Measurements from ENCODE around the gene DPF3.

Gene DPF3

DNA sequence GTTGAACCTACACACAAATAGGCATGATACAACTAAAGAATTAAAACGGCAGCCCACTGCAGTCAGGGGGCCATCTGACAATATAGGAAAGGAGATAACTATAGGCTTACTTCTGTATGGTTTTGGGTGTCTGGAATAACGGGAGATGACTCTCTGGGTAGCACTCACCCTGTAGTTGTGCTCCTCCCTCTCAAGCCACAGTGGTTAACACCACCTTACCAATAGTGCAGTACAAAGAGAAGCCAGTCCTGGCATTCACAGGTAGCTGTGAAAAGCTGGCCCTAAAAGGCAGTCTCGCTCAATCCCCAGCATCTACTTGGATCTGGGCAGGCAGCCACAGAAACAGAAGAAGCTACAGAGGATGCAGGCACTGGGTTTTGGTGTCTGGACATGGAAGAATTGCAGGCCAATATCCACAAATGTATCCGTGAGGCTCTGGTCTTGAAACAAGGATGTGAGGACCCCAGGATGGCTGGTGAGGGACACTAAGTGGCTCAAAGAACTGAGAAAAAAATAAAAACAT, 93.0 kb downstream of the DPF3 start:
- no peak for DNase-seq

DNA sequence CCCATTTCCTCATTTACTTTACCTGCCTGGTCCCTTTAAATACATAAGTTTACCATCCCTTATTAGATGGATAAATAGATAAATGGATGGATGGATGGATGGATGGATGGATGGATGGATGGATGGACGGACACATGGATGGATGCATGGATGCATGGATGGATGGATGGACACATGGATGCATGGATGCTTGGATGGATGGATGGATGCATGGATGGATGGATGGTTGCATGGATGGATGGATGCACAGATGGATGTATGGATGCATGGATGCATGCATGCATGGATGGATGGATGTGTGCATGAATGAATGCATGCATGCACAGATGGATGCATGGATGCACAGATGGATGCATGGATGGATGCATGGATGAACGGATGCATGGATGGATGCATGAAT, 93.6 kb downstream of the DPF3 start:
- DNase-seq, result no peak

DNA sequence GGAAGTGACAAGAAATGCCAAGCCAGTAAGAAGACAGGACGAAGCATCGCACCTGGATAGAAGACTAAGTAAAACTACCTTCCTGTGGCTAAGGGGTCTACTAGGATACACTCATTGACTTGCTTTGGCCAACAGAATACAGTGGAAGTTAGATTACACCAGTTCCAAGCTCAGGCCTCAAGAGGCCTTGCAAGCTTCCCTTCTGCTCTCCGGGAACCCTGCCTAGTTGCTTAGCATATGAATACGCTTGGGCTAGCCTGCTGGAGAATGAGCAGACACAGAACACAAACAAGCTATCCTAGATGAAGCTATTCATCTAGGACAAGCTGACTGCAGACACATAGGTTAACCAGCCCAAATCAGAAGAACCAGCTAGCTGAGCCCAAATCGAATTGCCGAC, 97.0 kb downstream of the DPF3 start:
- DNase-seq, result peak in 9 of 56 donors; percentile 12 to 47 (median 27)

DNA sequence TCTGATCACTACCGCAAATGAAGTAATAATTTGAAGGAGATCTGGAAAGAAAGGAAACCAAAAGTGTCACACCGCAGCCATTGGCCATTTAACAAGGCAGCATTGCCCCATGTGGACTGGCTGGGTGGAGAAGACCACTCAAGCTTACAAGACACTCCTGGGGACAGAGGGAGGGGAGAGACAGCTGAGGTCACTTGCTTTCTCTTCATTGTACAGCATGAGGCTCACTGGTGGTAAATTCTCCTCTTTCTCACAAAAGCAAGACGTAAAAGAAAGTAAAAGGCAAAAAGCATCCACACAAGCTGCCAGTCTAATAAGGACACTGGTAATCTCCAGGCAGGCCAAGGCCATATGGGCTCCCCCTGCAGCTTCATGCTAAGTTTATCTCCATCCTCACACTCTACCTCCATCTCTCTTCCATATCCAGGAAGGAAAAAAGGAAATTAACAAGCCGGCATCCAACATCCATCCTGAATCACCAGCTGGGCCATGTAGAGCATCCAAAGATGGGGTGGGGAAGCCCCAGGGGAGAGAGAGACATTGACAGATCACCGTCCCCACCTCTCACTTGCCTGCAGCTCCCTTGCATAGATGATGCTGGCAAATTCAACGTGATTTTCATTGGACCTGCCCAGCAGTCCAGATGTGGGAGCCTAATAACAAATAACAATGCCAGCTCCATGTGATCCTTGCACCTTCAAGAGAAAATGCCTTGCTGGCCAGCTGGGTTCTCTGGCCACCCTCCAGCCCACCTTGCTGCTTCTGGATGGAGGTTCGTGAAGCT, 100.6 kb downstream of the DPF3 start:
- DNase-seq, result peak in 1 of 56 donors; percentile 34

DNA sequence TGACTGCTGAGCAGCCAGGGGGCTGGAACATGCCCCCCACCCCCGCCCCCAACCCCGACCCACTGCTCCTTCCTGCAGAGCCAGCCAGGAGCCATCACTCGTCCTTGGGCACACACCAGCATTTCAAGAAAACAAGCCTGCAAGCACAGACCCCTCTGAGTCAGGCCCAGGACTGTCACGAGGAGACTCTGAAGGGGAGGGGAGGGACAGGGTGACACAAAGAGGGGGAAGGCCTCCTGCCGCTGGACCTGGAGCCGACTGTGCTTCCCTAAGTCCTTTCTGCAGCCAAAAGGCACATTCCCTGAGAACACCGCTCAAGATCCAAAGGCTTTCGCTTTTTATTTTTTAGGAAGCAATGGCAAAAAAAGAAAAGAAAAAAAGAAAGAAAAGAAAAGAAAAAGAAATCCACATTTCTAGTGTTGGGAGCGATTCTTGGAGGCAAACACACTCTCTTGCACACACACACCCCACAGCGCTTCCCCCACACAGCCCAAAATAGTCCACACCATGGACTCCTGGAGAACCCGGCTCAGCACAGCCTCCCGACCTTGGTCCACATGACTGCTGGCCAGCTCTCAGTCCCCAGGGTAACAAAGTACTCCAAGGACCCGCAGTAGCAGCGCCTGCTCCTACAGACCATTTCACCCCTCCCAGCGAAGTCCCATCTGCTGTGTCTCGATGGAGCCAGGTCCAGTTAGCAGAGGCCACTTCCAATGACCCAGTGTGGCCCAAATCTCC, 101.7 kb downstream of the DPF3 start:
- DNase-seq, result peak in 49 of 56 donors; percentile 9 to 78 (median 46)

DNA sequence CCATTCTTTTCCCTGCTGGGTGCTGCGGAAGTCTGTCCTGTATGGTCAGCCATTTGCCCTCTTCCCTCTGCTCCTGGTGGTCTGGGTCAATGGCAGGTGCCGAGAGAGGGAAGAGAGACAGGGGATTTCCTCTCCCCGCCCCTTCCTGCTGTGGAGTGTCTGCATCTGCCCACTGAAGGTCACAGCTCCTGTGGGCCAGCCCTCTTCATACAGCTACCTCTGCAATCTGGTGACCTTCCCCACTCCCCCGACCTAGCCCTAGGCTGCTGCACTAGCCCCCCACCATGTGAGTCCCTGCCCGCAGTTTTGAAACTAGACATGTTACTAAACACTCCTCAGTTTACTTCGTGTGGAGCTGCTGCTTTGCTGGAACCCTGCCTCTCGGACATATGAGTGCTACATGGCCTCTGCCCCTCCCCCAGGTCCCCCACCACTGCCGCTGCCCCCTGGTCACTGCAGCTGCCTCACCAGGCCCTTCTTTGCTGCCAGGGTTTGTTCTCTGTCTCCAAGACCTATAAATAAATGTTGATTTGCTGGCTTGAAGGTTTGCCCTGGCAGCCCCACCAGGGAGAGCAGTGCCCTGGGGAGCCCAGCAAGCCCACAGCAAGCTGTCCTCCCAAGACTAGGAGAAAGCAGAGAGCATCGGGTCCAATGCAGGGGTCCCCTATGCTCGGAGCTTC, 102.9 kb downstream of the DPF3 start:
- peak in 32 of 56 donors; percentile 12 to 70 (median 36) for DNase-seq

DNA sequence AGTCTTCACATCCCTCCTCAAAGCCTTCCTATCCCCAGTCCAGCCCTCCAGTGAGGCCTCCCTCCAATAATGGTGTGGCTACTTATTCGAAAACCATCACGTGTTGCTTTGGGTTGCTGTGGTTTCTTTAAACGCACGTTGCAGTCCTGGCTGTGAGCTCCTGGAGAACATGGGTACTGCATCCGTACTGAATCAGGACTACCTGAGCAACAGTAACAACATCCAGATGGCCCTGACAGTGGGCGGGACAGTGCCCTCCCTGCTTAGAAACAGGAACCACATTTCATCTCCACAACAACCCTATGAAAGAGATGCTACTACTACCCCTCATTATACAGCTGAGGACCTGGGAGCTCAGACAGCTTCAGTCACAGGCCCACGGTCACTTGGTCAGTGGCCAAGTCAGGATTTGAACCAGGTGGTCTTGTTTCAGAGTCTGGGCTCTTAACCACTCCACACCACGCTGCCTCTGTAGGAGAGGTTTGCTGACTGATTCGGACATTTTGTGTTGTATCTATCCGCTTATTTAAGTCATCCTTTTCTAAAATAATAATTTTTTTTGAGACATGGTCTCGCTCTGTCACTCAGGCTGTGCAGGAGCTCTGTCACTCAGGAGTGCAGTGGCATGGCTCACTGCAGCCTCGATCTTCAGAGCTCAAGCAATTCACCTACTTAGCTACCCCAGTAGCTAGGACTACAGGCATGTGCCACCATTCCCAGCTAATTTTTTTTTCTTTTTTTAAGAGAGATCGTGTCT, 104.8 kb downstream of the DPF3 start:
- no peak for DNase-seq

DNA sequence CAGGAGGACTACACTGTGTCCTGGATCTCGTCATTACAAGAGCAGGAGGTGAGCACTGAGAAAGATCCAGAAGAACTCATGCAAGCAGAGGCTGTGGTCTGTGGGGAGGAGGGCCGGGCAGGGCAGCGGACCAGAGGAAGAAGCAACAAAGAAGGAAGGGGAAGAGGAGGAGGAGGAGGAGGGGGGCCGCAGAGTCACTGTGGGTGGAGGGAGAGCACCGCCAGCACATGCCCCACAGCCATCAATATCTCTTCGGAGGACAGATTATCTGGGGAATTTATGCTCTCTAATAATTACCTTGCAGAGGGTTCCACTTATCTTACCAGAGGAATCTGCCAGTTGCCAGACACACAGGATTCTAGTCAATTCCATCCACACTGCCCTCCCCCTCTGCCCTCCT, 105.6 kb downstream of the DPF3 start:
- DNase-seq, result no peak

DNA sequence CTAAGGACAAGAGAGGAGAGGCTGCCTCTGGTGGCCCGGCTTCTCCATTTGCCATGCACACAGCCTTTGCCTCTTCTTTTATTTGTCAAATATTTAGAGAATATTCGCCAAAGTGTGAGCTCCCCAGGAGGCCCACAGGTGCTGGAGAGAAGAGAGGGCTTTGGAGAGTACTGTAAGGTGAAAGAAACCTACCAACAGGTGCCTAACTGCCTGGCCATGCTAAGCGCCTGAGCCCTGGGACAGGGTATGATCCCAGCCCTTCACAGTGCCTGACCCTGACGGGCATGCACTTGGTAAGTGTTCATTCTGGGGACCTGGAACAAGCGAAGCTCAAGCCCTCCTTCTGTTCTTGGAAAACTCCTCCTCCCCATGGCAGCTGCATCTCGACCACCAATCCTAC, 106.1 kb downstream of the DPF3 start:
- DNase-seq, result no peak

DNA sequence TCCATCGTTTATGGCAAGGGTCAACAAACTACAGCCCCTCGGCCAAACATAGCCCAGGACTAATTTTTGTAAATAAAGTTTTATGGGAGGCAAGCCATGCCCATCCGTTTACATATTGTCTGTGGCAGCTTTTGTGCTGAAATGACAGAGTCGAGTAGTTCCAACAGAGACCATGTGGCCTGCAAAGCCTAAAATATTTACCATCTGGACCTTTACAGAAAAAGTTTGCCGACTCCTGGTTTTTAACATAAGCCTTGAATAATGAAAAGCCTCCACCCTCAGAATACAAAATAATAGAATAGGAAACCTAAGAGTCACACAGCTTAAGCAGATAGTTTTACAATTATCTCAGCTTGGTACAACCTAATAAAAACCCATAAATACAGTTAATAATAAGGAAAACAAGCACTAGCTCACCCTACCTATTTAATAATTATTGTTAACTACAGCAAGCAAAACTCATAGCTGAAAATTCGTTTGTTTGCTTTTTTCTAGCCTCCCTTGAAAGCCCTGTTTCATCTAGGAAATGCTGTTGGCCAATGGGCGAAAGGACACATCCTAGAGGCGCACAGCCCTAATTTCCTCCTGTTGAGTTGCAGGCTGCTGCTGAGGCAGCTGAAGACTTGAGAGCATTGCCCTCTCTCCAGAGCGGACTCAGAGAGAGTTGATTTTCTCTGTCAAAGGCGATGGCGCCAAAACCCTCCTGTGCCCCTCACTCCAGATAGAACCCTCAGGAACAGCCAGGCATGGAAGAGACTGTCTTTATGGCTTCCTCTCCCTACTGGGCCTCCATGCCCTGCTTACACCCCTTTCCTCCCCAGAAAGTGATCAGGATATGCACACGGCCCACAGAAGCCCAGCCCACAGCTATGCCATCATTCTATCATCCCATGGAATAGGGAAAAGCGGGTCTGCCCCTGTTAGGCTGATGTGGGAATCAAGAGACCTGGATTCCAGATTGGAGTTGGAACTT, 107.2 kb downstream of the DPF3 start:
- DNase-seq, result no peak

DNA sequence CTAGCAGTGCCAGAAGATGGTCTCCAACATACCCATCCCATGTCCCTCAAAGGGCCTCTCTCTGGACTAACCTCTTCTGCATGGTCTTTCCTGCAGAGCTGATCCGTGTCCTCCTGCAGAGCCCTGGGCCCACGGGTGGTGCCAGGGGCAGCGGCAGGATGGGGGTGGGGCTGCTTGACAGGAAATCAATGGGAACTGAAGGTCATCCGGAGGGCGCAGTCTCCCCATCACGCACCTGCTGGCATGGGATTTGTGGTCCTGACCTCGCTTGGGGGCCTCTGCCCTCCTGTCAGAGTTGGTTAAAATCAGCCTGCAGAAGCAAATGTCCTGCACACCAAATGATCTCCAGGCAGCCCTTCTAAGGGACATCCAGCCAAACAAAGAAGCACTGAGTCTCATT, 110.2 kb downstream of the DPF3 start:
- DNase-seq, result no peak

DNA sequence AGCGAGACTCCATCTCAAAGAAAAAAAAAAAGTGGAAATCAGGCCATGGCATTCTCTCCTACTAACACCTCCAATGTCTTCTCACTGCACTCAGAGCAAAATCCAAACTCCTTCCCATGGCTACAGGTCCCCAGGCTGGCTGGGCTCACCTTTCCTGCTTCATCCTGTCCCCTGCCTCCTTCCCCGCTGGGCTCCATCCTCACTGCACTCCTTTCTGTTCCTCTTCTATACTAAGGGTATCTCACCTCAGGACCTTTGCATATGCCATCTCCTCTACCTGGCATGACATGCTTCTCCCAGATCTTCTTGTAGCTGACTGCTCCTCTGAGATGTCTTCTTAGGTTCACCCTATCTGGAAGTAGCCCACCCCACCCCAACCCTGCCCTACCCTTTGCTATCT, 111.1 kb downstream of the DPF3 start:
- DNase-seq, result no peak

DNA sequence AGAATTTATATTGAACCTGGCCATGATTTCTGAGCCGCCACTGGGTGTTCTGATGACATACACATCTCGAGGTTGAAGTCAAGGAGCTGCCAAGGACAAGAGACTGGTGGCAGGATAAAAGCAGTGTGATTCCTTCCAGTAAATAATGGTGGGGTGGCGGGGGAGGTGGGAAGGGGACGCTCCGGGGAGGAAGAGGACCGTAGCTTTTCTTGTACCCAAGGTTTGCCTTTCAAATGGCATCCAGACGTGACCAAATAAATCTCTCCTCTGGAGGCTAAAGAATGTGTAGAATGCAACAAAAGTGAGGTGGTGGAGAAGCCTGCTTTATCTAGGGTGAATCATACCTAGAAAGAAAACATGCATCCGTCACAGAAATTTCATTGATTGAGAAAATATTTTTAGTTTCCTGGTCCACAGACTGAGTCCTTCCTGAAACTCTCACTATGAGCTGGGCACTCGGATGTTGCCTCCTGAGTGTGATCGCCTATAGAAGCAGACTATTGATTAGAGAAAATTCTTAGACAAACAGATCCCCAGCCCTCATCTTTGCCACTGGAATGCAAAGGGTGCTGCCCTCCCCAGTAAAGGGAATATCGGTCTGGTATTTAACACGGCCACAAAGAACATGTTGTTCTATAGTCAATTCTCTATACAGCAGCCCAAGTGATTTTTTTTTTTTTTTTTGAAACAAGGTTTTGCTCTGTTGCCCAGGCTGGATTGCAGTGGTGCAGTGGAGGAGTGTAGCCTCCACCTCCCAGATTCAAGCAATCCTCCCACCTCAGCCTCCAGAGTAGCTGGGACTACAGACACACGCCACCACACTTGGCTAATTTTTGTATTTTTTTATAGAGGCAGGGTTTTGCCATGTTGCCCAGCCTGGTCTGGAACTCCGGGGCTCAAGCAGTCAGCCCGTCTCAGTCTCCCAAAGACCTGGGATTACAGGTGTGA, 112.1 kb downstream of the DPF3 start:
- no peak for DNase-seq

DNA sequence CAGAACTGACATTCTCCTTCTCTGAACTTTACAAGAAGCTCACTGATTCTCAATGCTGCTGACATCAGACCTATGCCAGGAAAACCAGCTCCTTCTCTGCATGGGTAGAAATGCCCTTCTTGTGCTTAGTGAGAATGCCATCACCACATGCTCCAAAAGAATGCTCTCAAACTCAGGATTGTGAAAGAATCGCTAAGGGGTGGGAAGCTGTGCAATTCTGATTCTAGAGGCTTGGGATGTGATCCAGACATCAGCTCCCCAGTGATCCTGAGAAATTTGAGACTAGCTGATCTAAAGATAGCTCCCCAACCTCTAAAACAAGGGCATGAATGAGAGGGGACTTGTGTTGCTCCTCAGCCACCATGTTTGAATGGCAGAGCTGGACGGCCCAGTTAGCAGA, 113.2 kb downstream of the DPF3 start:
- peak in 1 of 56 donors; percentile 33 for DNase-seq

DNA sequence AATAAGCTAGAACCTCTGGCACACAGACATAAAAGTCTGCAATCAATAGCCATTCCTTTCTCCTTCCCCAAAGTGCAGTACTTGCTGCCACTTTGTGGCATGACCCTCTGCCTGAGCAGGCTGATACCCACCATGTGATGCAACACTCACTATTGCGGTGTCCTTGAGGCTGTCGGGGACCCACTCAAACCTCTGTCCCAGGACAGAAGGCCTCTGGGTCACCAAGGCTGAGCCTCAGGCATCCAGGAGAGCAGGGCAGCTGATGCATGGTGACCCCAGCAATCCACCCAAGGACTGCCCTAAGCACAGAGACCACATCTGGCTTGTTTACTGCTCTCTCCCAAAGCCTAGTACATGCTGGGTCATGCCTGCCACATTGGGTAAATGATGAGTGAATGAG, 114.2 kb downstream of the DPF3 start:
- no peak for DNase-seq

DNA sequence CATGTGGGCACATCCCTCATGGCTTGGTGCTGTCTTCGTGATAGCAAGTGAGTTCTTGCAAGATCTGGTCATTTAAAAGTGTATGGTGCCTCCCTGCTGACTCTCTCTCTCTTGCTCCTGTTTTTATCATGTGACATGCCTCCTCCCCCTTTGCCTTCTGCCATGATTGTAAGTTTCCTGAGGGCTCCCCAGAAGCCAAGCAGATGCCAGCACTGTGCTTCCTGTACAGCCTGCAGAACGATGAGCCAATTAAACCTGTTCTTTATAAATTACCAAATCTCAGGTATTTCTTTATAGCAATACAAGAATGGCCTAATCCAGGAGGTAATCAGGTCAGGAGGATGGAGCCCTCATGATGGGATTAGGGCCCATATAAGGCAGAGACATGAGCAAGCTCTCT, 116.3 kb downstream of the DPF3 start:
- DNase-seq, result no peak

DNA sequence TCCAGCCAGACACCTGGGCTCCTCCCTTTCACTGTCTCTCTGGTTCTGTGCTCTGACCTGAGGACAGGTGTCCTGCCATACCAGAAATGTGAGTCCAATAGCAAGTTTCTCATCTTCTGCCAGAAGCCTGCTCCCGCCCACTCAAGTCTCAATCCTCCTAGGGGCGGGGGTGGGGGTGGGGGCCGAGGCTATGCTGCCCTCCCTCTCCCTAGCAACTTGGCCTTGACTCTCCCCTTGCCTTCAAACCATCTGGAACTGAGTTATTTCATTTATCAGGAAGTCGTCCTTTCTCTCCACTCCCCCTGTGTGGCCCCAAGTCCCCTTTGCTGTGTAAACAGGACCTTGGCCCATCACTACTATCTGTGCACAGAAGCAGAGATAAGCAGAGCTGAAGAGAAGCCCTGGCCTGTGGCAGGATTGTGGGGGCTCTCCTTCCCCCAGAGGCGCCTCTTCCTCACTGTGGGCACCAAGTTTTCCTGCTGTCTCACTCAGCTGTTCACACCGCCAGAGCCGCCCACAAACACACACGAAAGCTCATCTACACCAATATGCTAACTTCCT, 117.1 kb downstream of the DPF3 start:
- no peak for DNase-seq

DNA sequence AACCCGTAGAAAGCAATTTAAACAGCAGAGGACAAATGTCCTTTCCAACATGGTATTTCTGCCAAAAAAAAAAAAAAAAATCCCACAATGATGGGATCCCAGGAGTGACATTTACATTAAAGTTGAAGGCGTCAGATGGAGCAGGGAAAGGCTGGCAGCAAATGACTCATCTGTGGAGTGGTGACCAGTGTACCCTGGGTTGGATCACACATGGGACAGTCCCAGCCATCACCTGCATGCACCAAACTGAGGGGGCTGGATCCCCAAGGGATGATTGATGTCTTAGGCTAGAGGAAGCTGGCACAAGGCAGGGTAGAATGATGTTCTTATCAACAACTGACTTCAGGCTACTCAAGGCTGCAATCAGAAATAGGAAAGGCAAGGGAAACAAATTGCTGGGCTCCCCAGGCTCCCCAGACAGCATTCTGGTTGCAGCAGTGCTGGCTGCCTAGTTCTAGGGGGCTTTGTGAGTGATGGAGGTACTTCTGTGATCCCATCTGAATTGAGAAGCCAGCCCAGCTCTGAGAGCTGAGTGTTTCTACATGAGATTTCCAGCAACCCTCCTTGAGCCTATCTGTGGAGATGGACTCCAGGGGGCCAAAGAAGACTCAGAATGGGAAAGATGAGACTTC, 117.9 kb downstream of the DPF3 start:
- DNase-seq, result no peak
